ENCODE data around the gene CIB2. TPM values are rescaled to one million over a fixed set of nuclear protein-coding genes. Genes with fewer than 3 reads are reported as not detected.

The CIB2 gene
- total RNA-seq, 5 donors from 2014 or later (not counting 1 experiment from before 2014, with no cell fraction given): 0.72 to 2.8 (median 2.0) TPM

- ChIA-PET POLR2A (interaction anchor here in 1 of 2 donors (0.9 kb wide), 1 partner anchor 8 kb away, joined by 3 read pairs; no protein-coding TSS in a partner anchor), CTCF (no interaction called here)
- H3K9me3 ChIP-seq: no peaks in the 10 kb centered on the region
- peak overlapping the region in 1 of 3 donors; percentile 51 for H3K4me3 Mint-ChIP-seq
- H3K4me3 ChIP-seq (ENCODE audit: control insufficient read depth in 1 of 2, extremely low read depth in 1 of 2, low read length in 1 of 2): no peak overlapping the region
- no peaks in the 10 kb centered on the region for H3K9me3 Mint-ChIP-seq
- ATAC-seq (replicated peaks in 1 of 4) (no peak), DNase-seq (no peak)
- H3K36me3 Mint-ChIP-seq: no peaks in the 10 kb centered on the region
- no peaks in the 10 kb centered on the region for H3K27me3 ChIP-seq (replicated peaks in 1 of 2; ENCODE audit: control insufficient read depth in 2 of 2, extremely low read depth in 1 of 2, insufficient read depth in 2 of 2, low read length in 1 of 2)
- H3K27me3 Mint-ChIP-seq: no peaks in the 10 kb centered on the region
- H3K27ac Mint-ChIP-seq: no peak overlapping the region
- H3K36me3 ChIP-seq (ENCODE audit: control insufficient read depth in 2 of 2, extremely low read depth in 1 of 2, insufficient read depth in 1 of 2, low read length in 1 of 2): no peaks in the 10 kb centered on the region
- peaks cover 25 to 33% (median 27%) of the 10 kb centered on the region in 3 donors for H3K4me1 Mint-ChIP-seq
- H3K4me1 ChIP-seq (ENCODE audit: control insufficient read depth in 1 of 2, extremely low read depth in 1 of 2, insufficient read depth in 2 of 2, low read length in 2 of 2): peaks cover 10 to 22% of the 10 kb centered on the region in 2 experiments
- 63% methylated on average over 2 of the region's 4 CpGs for WGBS (ENCODE audit: insufficient coverage)
- H3K27ac ChIP-seq (ENCODE audit: low read length): no peak overlapping the region
Measured at GRCh38 chr15:78146425-78147154, 15.3 kb upstream of the CIB2 start.

- no peaks in the 10 kb centered on the region for H3K9me3 Mint-ChIP-seq
Measured at GRCh38 chr15:78142332-78142731, 11.1 kb upstream of the CIB2 start.

GRCh38 chr15:78140292-78140691, 9.0 kb upstream of the CIB2 start:
- Histone ChIP-seq H3K27me3 (replicated peaks in 1 of 2; ENCODE audit: control insufficient read depth in 2 of 2, extremely low read depth in 1 of 2, insufficient read depth in 2 of 2, low read length in 1 of 2) (peaks cover 0 to 2% of the 10 kb centered on the region in 2 experiments), H3K4me1 (ENCODE audit: control insufficient read depth in 1 of 2, extremely low read depth in 1 of 2, insufficient read depth in 2 of 2, low read length in 2 of 2) (no peaks in the 10 kb centered on the region), H3K27ac (ENCODE audit: low read length) (no peak overlapping the region), H3K36me3 (ENCODE audit: control insufficient read depth in 2 of 2, extremely low read depth in 1 of 2, insufficient read depth in 1 of 2, low read length in 1 of 2) (no peaks in the 10 kb centered on the region), H3K9me3 (no peaks in the 10 kb centered on the region), H3K4me3 (ENCODE audit: control insufficient read depth in 1 of 2, extremely low read depth in 1 of 2, low read length in 1 of 2) (no peak overlapping the region)
- Mint-ChIP-seq H3K4me1 (no peaks in the 10 kb centered on the region), H3K4me3 (no peak overlapping the region), H3K27ac (no peak overlapping the region), H3K9me3 (no peaks in the 10 kb centered on the region), H3K27me3 (no peaks in the 10 kb centered on the region), H3K36me3 (no peaks in the 10 kb centered on the region)
- CTCF ChIA-PET: interaction anchor here in 1 of 2 donors (1.7 kb wide), 1 partner anchor 10 kb away, joined by 3 read pairs; the partner anchor contains the start of gene CIB2
- POLR2A ChIA-PET: no interaction called here
- no peak for ATAC-seq (replicated peaks in 1 of 4)
- DNase-seq: no peak

More at GRCh38 chr15:78142332-78142731, 11.1 kb upstream of the CIB2 start:
- no peaks in the 10 kb centered on the region for H3K27me3 Mint-ChIP-seq
- no peak for ATAC-seq (replicated peaks in 1 of 4)
- ChIA-PET POLR2A (no interaction called here), CTCF (no interaction called here)
- H3K4me1 ChIP-seq (ENCODE audit: control insufficient read depth in 1 of 2, extremely low read depth in 1 of 2, insufficient read depth in 2 of 2, low read length in 2 of 2): no peaks in the 10 kb centered on the region
- no peaks in the 10 kb centered on the region for H3K9me3 ChIP-seq
- WGBS (ENCODE audit: insufficient coverage): 86% methylated on average over 3 of the region's 3 CpGs
- peaks cover 0 to 2% of the 10 kb centered on the region in 2 experiments for H3K27me3 ChIP-seq (replicated peaks in 1 of 2; ENCODE audit: control insufficient read depth in 2 of 2, extremely low read depth in 1 of 2, insufficient read depth in 2 of 2, low read length in 1 of 2)
- H3K4me1 Mint-ChIP-seq: peaks cover 2 to 3% (median 2%) of the 10 kb centered on the region in 3 donors
- no peak overlapping the region for H3K27ac ChIP-seq (ENCODE audit: low read length)
- H3K4me3 Mint-ChIP-seq: no peak overlapping the region
- no peak overlapping the region for H3K27ac Mint-ChIP-seq
- H3K4me3 ChIP-seq (ENCODE audit: control insufficient read depth in 1 of 2, extremely low read depth in 1 of 2, low read length in 1 of 2): no peak overlapping the region
- no peak for DNase-seq
- H3K36me3 Mint-ChIP-seq: no peaks in the 10 kb centered on the region
- H3K36me3 ChIP-seq (ENCODE audit: control insufficient read depth in 2 of 2, extremely low read depth in 1 of 2, insufficient read depth in 1 of 2, low read length in 1 of 2): no peaks in the 10 kb centered on the region

GRCh38 chr15:78139578-78139977, 8.3 kb upstream of the CIB2 start:
- H3K36me3 ChIP-seq (ENCODE audit: control insufficient read depth in 2 of 2, extremely low read depth in 1 of 2, insufficient read depth in 1 of 2, low read length in 1 of 2): no peaks in the 10 kb centered on the region
- Mint-ChIP-seq H3K27ac (no peak overlapping the region), H3K27me3 (no peaks in the 10 kb centered on the region), H3K4me3 (no peak overlapping the region), H3K36me3 (no peaks in the 10 kb centered on the region), H3K9me3 (no peaks in the 10 kb centered on the region), H3K4me1 (no peaks in the 10 kb centered on the region)
- ChIA-PET POLR2A (no interaction called here), CTCF (no interaction called here)
- DNase-seq (no peak), ATAC-seq (replicated peaks in 1 of 4) (no peak)
- H3K27me3 ChIP-seq (replicated peaks in 1 of 2; ENCODE audit: control insufficient read depth in 2 of 2, extremely low read depth in 1 of 2, insufficient read depth in 2 of 2, low read length in 1 of 2): peaks cover 0 to 2% of the 10 kb centered on the region in 2 experiments
- no peak overlapping the region for H3K27ac ChIP-seq (ENCODE audit: low read length)
- H3K4me1 ChIP-seq (ENCODE audit: control insufficient read depth in 1 of 2, extremely low read depth in 1 of 2, insufficient read depth in 2 of 2, low read length in 2 of 2): no peaks in the 10 kb centered on the region
- H3K9me3 ChIP-seq: no peaks in the 10 kb centered on the region
- H3K4me3 ChIP-seq (ENCODE audit: control insufficient read depth in 1 of 2, extremely low read depth in 1 of 2, low read length in 1 of 2): no peak overlapping the region
- 86% methylated on average over 1 of the region's 5 CpGs for WGBS (ENCODE audit: insufficient coverage)

- H3K27ac ChIP-seq (ENCODE audit: low read length): no peak overlapping the region
- ATAC-seq (replicated peaks in 1 of 4) (no peak), DNase-seq (no peak)
- Mint-ChIP-seq H3K27ac (no peak overlapping the region), H3K9me3 (no peaks in the 10 kb centered on the region), H3K4me3 (no peak overlapping the region), H3K4me1 (peaks cover 16 to 27% (median 23%) of the 10 kb centered on the region in 3 donors), H3K36me3 (no peaks in the 10 kb centered on the region), H3K27me3 (no peaks in the 10 kb centered on the region)
- ChIA-PET POLR2A (no interaction called here), CTCF (no interaction called here)
- no peaks in the 10 kb centered on the region for H3K9me3 ChIP-seq
- H3K4me3 ChIP-seq (ENCODE audit: control insufficient read depth in 1 of 2, extremely low read depth in 1 of 2, low read length in 1 of 2): no peak overlapping the region
- H3K27me3 ChIP-seq (replicated peaks in 1 of 2; ENCODE audit: control insufficient read depth in 2 of 2, extremely low read depth in 1 of 2, insufficient read depth in 2 of 2, low read length in 1 of 2): no peaks in the 10 kb centered on the region
- H3K36me3 ChIP-seq (ENCODE audit: control insufficient read depth in 2 of 2, extremely low read depth in 1 of 2, insufficient read depth in 1 of 2, low read length in 1 of 2): no peaks in the 10 kb centered on the region
- peaks cover 5 to 24% of the 10 kb centered on the region in 2 experiments for H3K4me1 ChIP-seq (ENCODE audit: control insufficient read depth in 1 of 2, extremely low read depth in 1 of 2, insufficient read depth in 2 of 2, low read length in 2 of 2)
- no CpG with 5 or more reads among the region's 2 CpGs for WGBS (ENCODE audit: insufficient coverage)
Measured at GRCh38 chr15:78133801-78134200, 2.6 kb upstream of the CIB2 start.

- H3K27me3 Mint-ChIP-seq: no peaks in the 10 kb centered on the region
- peak; percentile 54 to 67 (median 62) for ATAC-seq (replicated peaks in 1 of 4)
- H3K9me3 Mint-ChIP-seq: no peaks in the 10 kb centered on the region
- peak overlapping the region; percentile 82 to 93 for H3K27ac Mint-ChIP-seq
- peak in 15 of 35 experiments; percentile 20 to 51 (median 28) for DNase-seq
- Histone ChIP-seq H3K36me3 (ENCODE audit: control insufficient read depth in 2 of 2, extremely low read depth in 1 of 2, insufficient read depth in 1 of 2, low read length in 1 of 2) (no peaks in the 10 kb centered on the region), H3K4me3 (ENCODE audit: control insufficient read depth in 1 of 2, extremely low read depth in 1 of 2, low read length in 1 of 2) (no peak overlapping the region), H3K27ac (ENCODE audit: low read length) (no peak overlapping the region), H3K4me1 (ENCODE audit: control insufficient read depth in 1 of 2, extremely low read depth in 1 of 2, insufficient read depth in 2 of 2, low read length in 2 of 2) (peaks cover 5 to 24% of the 10 kb centered on the region in 2 experiments), H3K9me3 (no peaks in the 10 kb centered on the region), H3K27me3 (replicated peaks in 1 of 2; ENCODE audit: control insufficient read depth in 2 of 2, extremely low read depth in 1 of 2, insufficient read depth in 2 of 2, low read length in 1 of 2) (no peaks in the 10 kb centered on the region)
- ChIA-PET POLR2A (interaction anchor here in 1 of 2 donors (0.5 kb wide), 1 partner anchor 12 kb away, joined by 3 read pairs; no protein-coding TSS in a partner anchor), CTCF (interaction anchor here (0.7 to 2.3 kb wide), 10 partner anchors 11 to 169 kb away, joined by 3 to 15 read pairs (median 4); partner anchors contain the start of genes IDH3A (in 1 of the 2) and SKIC8 (in 1 of the 2))
- H3K4me1 Mint-ChIP-seq: peaks cover 16 to 30% (median 23%) of the 10 kb centered on the region in 3 donors
- 34% methylated on average over 47 of the region's 51 CpGs for WGBS (ENCODE audit: insufficient coverage)
- H3K4me3 Mint-ChIP-seq: peak overlapping the region; percentile 78 to 80 (median 78)
- no peaks in the 10 kb centered on the region for H3K36me3 Mint-ChIP-seq
Measured at GRCh38 chr15:78130466-78131294, 565 bp downstream of the CIB2 start.

Measured in T-cell (primary cell).